NT2/D1 (cell line): ENCODE results near the gene C8G.

Experiments used
- SUZ12 ChIP-seq: IDR thresholded peaks from 2 replicates; pipeline ENCODE4 v1.6.1; 2011; ENCODE audit not compliant: insufficient read length, insufficient read depth; ENCODE audit errors: extremely low read depth
- YY1 ChIP-seq: IDR thresholded peaks from 2 replicates; pipeline ENCODE4 v1.6.1; 2011; ENCODE audit not compliant: insufficient read length, insufficient read depth
- ZNF274 ChIP-seq: IDR thresholded peaks from 2 replicates; pipeline ENCODE4 v1.6.1; 2011; ENCODE audit warnings: mild to moderate bottlenecking, low read depth, low read length

DNA sequence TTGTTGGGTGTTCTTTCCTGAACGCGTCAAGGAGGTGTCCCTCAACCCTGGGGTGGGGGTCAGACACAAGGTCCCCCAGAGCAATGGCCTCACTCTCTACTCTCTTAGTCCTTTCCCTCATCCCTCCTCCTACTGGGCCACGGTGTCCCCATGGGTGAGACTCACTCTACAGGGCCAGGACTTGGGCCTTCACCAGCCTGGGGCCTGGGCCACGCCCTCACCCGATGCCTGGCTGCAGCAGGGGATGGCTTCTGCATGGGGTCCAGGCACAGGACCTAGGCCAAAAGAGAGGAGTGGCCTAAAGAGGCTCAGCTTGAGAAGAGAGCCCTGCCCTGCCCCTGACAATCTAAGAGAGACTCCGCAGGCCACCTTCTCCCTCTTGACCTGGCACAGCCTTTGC is 12.9 kb downstream of the C8G start:
- TF ChIP-seq SUZ12 (no peak), ZNF274 (no peak), YY1 (no peak)
